HEK293 (cell line): ENCODE results near the gene DNMT3B.
A peak's percentile ranks its signal among the peaks of the same experiment; 100 is the strongest.

Experiments
- GLIS1 ChIP-seq: fragments of 450-650 bp; formaldehyde crosslinking; IDR thresholded peaks from 2 replicates; pipeline ENCODE4 v1.5.1; 2016; ENCODE audit warnings: missing biosample characterization, missing genetic modification characterization
- KLF1 ChIP-seq: fragments of 450-650 bp; formaldehyde crosslinking; IDR thresholded peaks from 2 replicates; pipeline ENCODE4 v1.5.1; 2016; ENCODE audit warnings: missing biosample characterization, missing genetic modification characterization
- KLF9 ChIP-seq: fragments of 450-650 bp; formaldehyde crosslinking; IDR thresholded peaks from 2 replicates; pipeline ENCODE4 v1.5.1; 2016; ENCODE audit warnings: missing biosample characterization, missing genetic modification characterization, low read depth
- MYNN ChIP-seq: fragments of 450-650 bp; formaldehyde crosslinking; IDR thresholded peaks from 2 replicates; pipeline ENCODE4 v1.5.1; 2016; ENCODE audit warnings: missing biosample characterization, missing genetic modification characterization, borderline replicate concordance
- SCRT1 ChIP-seq: fragments of 450-650 bp; formaldehyde crosslinking; IDR thresholded peaks from 2 replicates; pipeline ENCODE4 v1.5.1; 2016; ENCODE audit warnings: missing biosample characterization, missing genetic modification characterization, borderline replicate concordance
- SETDB1 ChIP-seq: IDR thresholded peaks from one replicate; pipeline ENCODE4 v1.6.1; 2017; ENCODE audit warnings: mild to moderate bottlenecking, low read length, moderate library complexity, mixed read lengths; ENCODE audit not compliant: insufficient read length
- SP2 ChIP-seq: fragments of 450-650 bp; formaldehyde crosslinking; IDR thresholded peaks from 2 replicates; pipeline ENCODE4 v1.5.1; 2016; ENCODE audit warnings: missing biosample characterization, missing genetic modification characterization
- ZFP37 ChIP-seq: fragments of 450-650 bp; formaldehyde crosslinking; IDR thresholded peaks from 2 replicates; pipeline ENCODE4 v1.5.1; 2016; ENCODE audit warnings: missing biosample characterization, missing genetic modification characterization
- ZNF24 ChIP-seq: fragments of 450-650 bp; formaldehyde crosslinking; IDR thresholded peaks from 2 replicates; pipeline ENCODE4 v1.5.1; 2016; ENCODE audit warnings: missing biosample characterization, missing genetic modification characterization
- ZNF311 ChIP-seq: fragments of 450-650 bp; formaldehyde crosslinking; IDR thresholded peaks from 2 replicates; pipeline ENCODE4 v1.5.1; 2017; ENCODE audit warnings: missing biosample characterization, missing genetic modification characterization, borderline replicate concordance
- ZNF549 ChIP-seq: fragments of 450-650 bp; IDR thresholded peaks from 2 replicates; pipeline ENCODE4 v1.5.1; 2018; ENCODE audit warnings: missing biosample characterization, missing genetic modification characterization, mild to moderate bottlenecking, inconsistent platforms, moderate library complexity
- ZNF626 ChIP-seq: fragments of 450-650 bp; sonication (Bioruptor Pico); formaldehyde crosslinking; IDR thresholded peaks from 2 replicates; pipeline ENCODE4 v1.5.1; 2018; ENCODE audit warnings: missing biosample characterization, missing genetic modification characterization, inconsistent platforms
- ZNF707 ChIP-seq: fragments of 450-650 bp; formaldehyde crosslinking; IDR thresholded peaks from 2 replicates; pipeline ENCODE4 v1.5.1; 2016; ENCODE audit warnings: missing biosample characterization, missing genetic modification characterization
- ZNF768 ChIP-seq: fragments of 450-650 bp; formaldehyde crosslinking; IDR thresholded peaks from 2 replicates; pipeline ENCODE4 v1.5.1; 2018; ENCODE audit warnings: missing biosample characterization, mild to moderate bottlenecking, missing genetic modification characterization
- ZNF785 ChIP-seq: fragments of 450-650 bp; formaldehyde crosslinking; IDR thresholded peaks from 2 replicates; pipeline ENCODE4 v1.5.1; 2016; ENCODE audit warnings: missing biosample characterization, missing genetic modification characterization
- TF ChIP-seq, protein P1 (sequence below): fragments of 450-650 bp; formaldehyde crosslinking; IDR thresholded peaks from 2 replicates; pipeline ENCODE4 v1.5.1; 2016; ENCODE audit warnings: missing biosample characterization, missing genetic modification characterization
- TF ChIP-seq, protein P2 (sequence below): fragments of 450-650 bp; formaldehyde crosslinking; IDR thresholded peaks from 2 replicates; pipeline ENCODE4 v1.5.1; 2016; ENCODE audit warnings: missing biosample characterization, missing genetic modification characterization
- TF ChIP-seq, protein P3 (sequence below): IDR thresholded peaks from 2 replicates; pipeline ENCODE4 v1.6.1; 2011; ENCODE audit warnings: mild to moderate bottlenecking, low read depth, low read length, borderline replicate concordance
- TF ChIP-seq, protein P4 (sequence below): fragments of 450-650 bp; formaldehyde crosslinking; IDR thresholded peaks from 2 replicates; pipeline ENCODE4 v1.5.1; 2016; ENCODE audit warnings: missing biosample characterization, missing genetic modification characterization, low read depth
- TF ChIP-seq, protein P5 (sequence below): fragments of 450-650 bp; formaldehyde crosslinking; IDR thresholded peaks from 2 replicates; pipeline ENCODE4 v1.5.1; 2016; ENCODE audit warnings: missing biosample characterization, missing genetic modification characterization
- TF ChIP-seq, protein P6 (sequence below): fragments of 450-650 bp; formaldehyde crosslinking; IDR thresholded peaks from 2 replicates; pipeline ENCODE4 v1.5.1; 2016; ENCODE audit warnings: missing biosample characterization, missing genetic modification characterization
- TF ChIP-seq, protein P7 (sequence below): fragments of 450-650 bp; formaldehyde crosslinking; IDR thresholded peaks from 2 replicates; pipeline ENCODE4 v1.5.1; 2016; ENCODE audit warnings: missing biosample characterization, missing genetic modification characterization

Gene DNMT3B

DNA sequence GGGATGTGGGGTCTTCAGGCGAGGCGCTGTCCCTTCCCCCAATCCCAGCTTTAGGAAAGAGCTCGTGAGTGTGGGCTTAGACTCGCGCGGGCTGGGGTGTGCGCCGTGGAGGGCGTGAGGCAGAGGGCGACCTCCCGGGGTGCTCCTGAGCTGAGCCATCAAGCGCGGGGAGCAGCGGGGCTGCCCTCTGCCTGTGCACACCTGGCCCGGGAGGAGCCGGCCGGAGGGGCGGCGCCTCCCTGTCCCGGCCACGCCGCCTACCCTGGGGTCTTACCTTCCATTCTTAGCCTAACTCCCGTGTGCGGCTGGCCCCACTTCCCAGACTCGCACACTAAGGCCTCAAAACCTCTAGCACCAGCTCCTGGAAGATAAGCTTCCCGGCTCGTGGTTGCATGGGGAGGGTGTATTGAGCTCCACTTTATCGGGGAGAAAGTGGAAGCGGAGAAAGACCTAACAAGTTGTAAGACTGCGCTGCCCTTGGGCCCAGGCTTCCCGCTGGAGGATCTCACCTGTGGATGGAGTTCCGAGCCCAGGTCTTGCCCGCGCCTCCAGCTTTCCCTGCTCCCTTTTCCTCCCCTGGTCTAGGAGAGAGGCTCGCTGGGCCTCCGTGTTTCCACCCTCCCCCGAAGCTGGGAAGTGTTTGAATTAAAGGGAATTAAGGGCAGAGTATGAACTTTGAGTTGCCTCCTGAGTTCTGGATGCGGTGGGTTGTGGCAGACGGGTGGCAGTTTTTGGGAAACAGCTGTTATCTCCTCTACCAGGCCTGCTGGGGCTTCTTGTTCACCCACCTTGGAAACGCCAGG is 1.2 kb downstream of the DNMT3B start (continued):
- TF ChIP-seq, protein P1, sequence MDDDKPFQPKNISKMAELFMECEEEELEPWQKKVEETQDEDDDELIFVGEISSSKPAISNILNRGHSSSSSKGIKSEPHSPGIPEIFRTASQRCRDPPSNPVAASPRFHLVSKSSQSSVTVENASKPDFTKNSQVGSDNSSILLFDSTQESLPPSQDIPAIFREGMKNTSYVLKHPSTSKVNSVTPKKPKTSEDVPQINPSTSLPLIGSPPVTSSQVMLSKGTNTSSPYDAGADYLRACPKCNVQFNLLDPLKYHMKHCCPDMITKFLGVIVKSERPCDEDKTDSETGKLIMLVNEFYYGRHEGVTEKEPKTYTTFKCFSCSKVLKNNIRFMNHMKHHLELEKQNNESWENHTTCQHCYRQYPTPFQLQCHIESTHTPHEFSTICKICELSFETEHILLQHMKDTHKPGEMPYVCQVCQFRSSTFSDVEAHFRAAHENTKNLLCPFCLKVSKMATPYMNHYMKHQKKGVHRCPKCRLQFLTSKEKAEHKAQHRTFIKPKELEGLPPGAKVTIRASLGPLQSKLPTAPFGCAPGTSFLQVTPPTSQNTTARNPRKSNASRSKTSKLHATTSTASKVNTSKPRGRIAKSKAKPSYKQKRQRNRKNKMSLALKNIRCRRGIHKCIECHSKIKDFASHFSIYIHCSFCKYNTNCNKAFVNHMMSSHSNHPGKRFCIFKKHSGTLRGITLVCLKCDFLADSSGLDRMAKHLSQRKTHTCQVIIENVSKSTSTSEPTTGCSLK (tag by site-specific recombination), result no peak
- TF ChIP-seq, protein P2, sequence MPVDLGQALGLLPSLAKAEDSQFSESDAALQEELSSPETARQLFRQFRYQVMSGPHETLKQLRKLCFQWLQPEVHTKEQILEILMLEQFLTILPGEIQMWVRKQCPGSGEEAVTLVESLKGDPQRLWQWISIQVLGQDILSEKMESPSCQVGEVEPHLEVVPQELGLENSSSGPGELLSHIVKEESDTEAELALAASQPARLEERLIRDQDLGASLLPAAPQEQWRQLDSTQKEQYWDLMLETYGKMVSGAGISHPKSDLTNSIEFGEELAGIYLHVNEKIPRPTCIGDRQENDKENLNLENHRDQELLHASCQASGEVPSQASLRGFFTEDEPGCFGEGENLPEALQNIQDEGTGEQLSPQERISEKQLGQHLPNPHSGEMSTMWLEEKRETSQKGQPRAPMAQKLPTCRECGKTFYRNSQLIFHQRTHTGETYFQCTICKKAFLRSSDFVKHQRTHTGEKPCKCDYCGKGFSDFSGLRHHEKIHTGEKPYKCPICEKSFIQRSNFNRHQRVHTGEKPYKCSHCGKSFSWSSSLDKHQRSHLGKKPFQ (tag by site-specific recombination), result no peak
- TF ChIP-seq SCRT1 (tag by site-specific recombination) (0 out of 2 replicates have a peak, but pooled peaks have one; percentile 40), ZFP37 (no peak), ZNF549 (tag by site-specific recombination) (no peak), MYNN (tag by site-specific recombination) (no peak), ZNF311 (no peak), SETDB1 (no peak), GLIS1 (tag by site-specific recombination) (peak; percentile 91), KLF1 (peak; percentile 57; the same call in 1 of the 2 replicates), ZNF24 (tag by site-specific recombination) (no peak), SP2 (tag by site-specific recombination) (0 out of 2 replicates have a peak, but pooled peaks have one; percentile 16), ZNF707 (tag by site-specific recombination) (no peak), KLF9 (no peak; the same call in 1 of the 2 replicates), ZNF626 (tag by site-specific recombination) (no peak), ZNF785 (tag by site-specific recombination) (no peak), ZNF768 (no peak)
- TF ChIP-seq, protein P3, sequence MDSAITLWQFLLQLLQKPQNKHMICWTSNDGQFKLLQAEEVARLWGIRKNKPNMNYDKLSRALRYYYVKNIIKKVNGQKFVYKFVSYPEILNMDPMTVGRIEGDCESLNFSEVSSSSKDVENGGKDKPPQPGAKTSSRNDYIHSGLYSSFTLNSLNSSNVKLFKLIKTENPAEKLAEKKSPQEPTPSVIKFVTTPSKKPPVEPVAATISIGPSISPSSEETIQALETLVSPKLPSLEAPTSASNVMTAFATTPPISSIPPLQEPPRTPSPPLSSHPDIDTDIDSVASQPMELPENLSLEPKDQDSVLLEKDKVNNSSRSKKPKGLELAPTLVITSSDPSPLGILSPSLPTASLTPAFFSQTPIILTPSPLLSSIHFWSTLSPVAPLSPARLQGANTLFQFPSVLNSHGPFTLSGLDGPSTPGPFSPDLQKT, result no peak
- TF ChIP-seq, protein P4, sequence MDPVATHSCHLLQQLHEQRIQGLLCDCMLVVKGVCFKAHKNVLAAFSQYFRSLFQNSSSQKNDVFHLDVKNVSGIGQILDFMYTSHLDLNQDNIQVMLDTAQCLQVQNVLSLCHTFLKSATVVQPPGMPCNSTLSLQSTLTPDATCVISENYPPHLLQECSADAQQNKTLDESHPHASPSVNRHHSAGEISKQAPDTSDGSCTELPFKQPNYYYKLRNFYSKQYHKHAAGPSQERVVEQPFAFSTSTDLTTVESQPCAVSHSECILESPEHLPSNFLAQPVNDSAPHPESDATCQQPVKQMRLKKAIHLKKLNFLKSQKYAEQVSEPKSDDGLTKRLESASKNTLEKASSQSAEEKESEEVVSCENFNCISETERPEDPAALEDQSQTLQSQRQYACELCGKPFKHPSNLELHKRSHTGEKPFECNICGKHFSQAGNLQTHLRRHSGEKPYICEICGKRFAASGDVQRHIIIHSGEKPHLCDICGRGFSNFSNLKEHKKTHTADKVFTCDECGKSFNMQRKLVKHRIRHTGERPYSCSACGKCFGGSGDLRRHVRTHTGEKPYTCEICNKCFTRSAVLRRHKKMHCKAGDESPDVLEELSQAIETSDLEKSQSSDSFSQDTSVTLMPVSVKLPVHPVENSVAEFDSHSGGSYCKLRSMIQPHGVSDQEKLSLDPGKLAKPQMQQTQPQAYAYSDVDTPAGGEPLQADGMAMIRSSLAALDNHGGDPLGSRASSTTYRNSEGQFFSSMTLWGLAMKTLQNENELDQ (tag by site-specific recombination), result no peak
- TF ChIP-seq, protein P5, sequence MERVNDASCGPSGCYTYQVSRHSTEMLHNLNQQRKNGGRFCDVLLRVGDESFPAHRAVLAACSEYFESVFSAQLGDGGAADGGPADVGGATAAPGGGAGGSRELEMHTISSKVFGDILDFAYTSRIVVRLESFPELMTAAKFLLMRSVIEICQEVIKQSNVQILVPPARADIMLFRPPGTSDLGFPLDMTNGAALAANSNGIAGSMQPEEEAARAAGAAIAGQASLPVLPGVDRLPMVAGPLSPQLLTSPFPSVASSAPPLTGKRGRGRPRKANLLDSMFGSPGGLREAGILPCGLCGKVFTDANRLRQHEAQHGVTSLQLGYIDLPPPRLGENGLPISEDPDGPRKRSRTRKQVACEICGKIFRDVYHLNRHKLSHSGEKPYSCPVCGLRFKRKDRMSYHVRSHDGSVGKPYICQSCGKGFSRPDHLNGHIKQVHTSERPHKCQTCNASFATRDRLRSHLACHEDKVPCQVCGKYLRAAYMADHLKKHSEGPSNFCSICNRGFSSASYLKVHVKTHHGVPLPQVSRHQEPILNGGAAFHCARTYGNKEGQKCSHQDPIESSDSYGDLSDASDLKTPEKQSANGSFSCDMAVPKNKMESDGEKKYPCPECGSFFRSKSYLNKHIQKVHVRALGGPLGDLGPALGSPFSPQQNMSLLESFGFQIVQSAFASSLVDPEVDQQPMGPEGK (tag by site-specific recombination), result no peak
- TF ChIP-seq, protein P6, sequence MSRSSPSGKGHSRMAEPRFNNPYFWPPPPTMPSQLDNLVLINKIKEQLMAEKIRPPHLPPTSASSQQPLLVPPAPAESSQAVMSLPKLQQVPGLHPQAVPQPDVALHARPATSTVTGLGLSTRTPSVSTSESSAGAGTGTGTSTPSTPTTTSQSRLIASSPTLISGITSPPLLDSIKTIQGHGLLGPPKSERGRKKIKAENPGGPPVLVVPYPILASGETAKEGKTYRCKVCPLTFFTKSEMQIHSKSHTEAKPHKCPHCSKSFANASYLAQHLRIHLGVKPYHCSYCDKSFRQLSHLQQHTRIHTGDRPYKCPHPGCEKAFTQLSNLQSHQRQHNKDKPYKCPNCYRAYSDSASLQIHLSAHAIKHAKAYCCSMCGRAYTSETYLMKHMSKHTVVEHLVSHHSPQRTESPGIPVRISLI (tag by site-specific recombination), result no peak
- TF ChIP-seq, protein P7, sequence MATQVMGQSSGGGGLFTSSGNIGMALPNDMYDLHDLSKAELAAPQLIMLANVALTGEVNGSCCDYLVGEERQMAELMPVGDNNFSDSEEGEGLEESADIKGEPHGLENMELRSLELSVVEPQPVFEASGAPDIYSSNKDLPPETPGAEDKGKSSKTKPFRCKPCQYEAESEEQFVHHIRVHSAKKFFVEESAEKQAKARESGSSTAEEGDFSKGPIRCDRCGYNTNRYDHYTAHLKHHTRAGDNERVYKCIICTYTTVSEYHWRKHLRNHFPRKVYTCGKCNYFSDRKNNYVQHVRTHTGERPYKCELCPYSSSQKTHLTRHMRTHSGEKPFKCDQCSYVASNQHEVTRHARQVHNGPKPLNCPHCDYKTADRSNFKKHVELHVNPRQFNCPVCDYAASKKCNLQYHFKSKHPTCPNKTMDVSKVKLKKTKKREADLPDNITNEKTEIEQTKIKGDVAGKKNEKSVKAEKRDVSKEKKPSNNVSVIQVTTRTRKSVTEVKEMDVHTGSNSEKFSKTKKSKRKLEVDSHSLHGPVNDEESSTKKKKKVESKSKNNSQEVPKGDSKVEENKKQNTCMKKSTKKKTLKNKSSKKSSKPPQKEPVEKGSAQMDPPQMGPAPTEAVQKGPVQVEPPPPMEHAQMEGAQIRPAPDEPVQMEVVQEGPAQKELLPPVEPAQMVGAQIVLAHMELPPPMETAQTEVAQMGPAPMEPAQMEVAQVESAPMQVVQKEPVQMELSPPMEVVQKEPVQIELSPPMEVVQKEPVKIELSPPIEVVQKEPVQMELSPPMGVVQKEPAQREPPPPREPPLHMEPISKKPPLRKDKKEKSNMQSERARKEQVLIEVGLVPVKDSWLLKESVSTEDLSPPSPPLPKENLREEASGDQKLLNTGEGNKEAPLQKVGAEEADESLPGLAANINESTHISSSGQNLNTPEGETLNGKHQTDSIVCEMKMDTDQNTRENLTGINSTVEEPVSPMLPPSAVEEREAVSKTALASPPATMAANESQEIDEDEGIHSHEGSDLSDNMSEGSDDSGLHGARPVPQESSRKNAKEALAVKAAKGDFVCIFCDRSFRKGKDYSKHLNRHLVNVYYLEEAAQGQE, result no peak
